Mammary epithelial cell (primary cell): Measurements from ENCODE around the gene UGT2B7.

Experiments
- EZH2 ChIP-seq: IDR thresholded peaks from 2 replicates; pipeline ENCODE4 v1.6.1; 2012; ENCODE audit warnings: low read length, inconsistent platforms, borderline replicate concordance
- TF ChIP-seq, protein P1 (sequence below), 2 donors: IDR thresholded peaks in 1 of 2; conservative IDR thresholded peaks in 1 of 2; 2 replicates each; pipeline ENCODE4 v1.5.1; 2011 to 2012; ENCODE audit warnings: inconsistent platforms in 2 of 2, low read length in 2 of 2, mild to moderate bottlenecking in 2 of 2, control low read depth in 1 of 2, low read depth in 1 of 2; ENCODE audit not compliant: insufficient read depth in 1 of 2; ENCODE audit errors: extremely low read depth in 1 of 2

DNA sequence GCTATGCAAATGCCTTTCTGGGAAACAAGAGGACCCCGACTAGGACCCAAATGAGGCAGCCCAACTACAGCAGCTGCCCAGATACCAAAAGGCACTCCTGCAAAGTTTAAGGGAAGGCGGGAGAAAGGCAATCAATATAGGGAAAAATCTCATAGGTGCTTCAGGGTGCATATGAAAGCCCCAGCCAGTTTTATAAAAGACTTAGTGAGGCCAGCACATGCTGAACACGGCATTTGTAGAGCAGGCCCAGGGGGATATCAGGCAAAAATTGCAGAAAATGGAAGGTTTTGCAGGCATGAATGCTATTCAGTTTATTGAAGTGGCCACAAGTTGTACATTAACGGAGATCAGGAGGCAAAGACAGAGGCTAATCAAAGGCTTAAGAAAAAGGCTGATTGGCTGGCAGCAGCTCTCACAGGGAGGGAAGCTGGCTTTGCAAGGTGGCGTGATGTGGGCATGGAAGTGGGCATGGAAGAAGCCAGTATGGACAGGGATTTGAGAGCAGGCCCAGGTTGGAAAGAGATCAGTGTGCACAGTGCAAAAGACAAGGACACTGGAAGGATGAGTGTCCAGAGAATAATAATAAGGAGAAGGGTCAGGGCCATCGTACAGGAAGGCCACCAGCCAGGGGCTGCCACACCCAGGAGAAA, 37.7 kb upstream of the UGT2B7 start:
- TF ChIP-seq, protein P1, sequence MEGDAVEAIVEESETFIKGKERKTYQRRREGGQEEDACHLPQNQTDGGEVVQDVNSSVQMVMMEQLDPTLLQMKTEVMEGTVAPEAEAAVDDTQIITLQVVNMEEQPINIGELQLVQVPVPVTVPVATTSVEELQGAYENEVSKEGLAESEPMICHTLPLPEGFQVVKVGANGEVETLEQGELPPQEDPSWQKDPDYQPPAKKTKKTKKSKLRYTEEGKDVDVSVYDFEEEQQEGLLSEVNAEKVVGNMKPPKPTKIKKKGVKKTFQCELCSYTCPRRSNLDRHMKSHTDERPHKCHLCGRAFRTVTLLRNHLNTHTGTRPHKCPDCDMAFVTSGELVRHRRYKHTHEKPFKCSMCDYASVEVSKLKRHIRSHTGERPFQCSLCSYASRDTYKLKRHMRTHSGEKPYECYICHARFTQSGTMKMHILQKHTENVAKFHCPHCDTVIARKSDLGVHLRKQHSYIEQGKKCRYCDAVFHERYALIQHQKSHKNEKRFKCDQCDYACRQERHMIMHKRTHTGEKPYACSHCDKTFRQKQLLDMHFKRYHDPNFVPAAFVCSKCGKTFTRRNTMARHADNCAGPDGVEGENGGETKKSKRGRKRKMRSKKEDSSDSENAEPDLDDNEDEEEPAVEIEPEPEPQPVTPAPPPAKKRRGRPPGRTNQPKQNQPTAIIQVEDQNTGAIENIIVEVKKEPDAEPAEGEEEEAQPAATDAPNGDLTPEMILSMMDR (conservative IDR thresholded peaks at IDR 0.05 in 1 of 2, IDR thresholded peaks at IDR 0.05 in 1 of 2; ENCODE audit: extremely low read depth in 1 of 2, insufficient read depth in 1 of 2, low read depth in 1 of 2, low read length in 2 of 2), result no peak
- no peak for TF ChIP-seq EZH2
